NOMO-1 treated with dmso at 0.1 percent for 144 hours (cell line): ENCODE measurements around the gene KDM1B.
A peak's percentile ranks its signal among the peaks of the same experiment; 100 is the strongest.
"Not testable (repeated sequence)": the region's sequence is repeated elsewhere in the genome, so short reads cannot be mapped to it uniquely, and the experiment has no call there.

Source experiments
- DNase-seq: peaks from one replicate; lab custom pipeline; 2025; ENCODE audit not compliant: unreplicated experiment; lab: John Stamatoyannopoulos, UW

KDM1B gene

DNA sequence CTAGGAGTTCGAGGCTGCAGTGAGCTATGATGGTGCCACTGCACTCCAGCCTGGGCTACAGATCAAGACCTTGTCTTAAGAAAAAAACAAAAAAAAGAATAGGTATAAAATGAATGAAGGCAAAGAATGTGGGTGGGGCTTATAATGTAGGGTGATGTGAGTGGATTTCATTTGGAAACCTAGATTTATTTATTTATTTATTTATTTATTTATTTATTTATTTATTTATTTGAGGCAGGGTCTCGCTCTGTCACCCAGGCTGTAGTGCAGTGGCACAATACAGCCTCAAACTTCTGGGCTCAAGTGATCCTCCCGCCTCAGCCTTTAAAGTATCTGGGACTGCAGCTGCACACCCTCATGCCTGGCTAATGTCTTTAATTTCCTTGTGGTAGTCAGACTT lies 3.8 kb upstream of the KDM1B start:
- not testable (repeated sequence) for DNase-seq

DNA sequence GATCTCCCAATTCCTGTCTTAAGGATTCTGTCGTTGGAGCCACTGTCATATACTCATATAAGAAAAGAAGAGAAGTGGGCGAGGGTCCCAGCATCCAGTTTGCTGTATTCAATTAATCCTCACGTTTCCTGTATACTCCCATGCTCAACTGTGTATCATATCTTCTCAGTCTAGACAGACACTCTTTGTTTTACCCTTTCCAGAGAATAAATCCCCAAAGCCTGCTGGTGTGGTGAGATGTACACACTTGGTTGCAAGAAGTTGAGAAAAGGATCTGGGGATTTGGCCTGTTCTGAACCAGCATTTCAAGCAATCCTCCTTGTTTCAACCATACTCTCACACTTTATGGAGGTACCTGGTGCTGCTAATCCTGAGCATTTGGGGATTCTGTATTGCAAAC lies 3.4 kb upstream of the KDM1B start:
- no peak for DNase-seq

DNA sequence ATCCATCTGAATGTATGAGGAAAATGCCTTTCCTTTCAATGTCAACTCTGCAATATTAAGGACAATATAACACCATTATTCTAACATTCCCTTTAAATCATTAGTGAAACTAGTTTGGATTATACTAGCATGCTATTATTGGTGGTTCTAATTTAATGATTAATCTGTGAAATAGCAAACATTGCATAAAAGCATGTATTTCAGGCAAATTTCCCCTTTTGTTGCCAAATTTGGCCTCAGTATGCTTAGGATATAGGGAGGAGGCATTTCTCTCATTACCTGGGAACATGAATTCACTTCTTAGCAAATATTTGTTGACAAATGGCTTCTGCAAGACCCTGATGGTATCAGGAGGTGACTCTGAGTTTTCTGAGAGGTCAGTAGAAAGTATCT lies 1.9 kb upstream of the KDM1B start:
- no peak for DNase-seq

DNA sequence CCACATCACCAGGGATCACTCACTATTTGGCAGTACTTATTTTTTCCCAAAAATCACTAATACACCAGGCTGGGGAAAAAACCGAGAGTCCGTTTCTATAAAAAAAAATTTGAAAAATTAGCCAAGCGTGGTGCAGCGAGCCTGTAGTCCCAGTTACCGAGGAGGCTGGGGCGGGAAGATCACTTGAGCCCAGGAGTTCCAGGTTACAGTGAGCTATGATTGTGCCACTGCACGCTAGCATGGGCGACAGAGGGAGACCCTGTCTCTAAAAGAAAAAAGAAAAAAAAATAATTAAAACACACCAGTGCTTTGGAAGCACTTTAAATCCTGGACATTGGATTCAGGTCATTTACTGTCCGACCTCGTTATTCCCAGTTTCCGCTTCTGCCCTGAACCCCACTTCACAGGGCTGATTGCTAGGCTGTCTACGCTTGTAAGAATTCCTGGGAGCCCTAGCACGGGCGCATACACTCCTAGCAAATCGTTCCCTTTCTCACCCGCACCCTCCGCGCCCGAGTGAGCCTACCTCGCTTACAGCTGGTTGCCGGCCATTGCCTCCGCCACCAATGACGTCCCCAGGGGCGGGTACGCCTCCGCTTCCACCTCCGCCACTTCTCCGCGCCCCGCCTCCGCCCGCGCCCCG lies 594 bp upstream of the KDM1B start, which contains the start of gene TPMT:
TSS of gene TPMT (minus strand) at position 571 of the 643 bp plus-strand sequence. CDS start 5,950 bp downstream, outside the sequence.
- peak; percentile 92 for DNase-seq

DNA sequence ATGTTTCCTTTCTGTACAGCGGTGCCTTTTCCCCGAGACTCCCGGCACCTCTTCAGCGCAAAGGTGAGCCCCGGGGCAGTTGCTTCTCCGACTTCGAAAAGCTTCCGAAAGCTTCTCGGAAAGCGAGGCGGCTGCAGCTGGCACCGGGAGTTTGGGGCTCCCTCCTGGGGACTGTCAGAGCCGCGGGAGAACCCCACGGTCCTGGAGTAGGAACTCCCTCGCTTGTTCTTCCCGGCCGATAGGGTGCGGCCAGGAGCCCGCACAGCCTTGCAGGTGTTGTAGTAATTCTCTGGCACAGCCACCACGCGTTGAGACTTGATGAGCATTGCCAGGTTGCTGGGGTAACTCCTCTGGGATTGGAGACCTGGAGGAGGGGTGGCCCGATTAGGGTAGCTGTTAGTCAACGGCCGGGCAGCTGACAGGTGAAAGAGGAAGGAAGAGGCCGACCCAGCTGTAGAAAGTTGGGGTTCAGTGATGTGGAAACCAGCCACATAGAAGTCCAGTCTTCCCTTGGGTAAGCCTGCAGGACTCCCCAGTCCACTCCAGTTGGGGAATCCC lies 721 bp downstream of the KDM1B start:
- peak; percentile 26 for DNase-seq

DNA sequence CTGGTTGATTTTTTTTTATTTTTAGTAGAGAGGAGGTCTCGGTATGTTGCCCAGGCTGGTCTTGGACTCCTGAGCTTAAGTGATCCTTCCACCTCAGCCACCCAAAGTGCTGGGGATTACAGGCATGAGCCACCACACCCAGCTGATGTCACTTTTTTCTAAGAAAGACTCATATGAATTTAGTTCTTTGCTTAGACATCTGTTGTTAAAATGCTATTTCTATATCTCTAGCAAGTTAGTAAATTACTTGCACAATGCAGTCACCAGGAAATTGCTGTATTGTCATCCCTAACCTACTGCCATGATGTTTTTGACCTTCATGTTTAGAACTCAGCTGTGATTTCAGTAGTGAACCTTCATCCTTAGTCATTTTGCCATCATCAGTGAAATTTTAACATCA lies 5.7 kb downstream of the KDM1B start:
- no peak for DNase-seq

DNA sequence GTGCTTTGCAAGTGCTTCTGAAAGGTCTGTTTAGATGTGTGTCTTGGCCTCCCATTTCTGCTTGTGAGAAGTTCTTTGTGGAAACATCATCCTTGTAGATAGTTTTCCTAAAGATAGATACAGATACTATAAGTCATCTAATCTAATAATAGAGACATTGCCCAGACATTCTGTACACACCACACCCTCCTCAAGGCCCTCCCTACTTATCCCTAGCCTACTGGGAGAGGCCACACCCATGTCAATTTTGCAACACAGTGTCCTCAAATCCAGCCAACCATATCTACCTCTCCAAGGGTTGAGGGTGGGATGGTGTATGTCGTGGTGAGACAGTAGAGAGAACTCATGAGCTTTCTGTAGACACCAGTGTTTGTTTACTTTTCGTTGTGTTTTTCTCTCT lies 6.2 kb downstream of the KDM1B start:
- no peak for DNase-seq

DNA sequence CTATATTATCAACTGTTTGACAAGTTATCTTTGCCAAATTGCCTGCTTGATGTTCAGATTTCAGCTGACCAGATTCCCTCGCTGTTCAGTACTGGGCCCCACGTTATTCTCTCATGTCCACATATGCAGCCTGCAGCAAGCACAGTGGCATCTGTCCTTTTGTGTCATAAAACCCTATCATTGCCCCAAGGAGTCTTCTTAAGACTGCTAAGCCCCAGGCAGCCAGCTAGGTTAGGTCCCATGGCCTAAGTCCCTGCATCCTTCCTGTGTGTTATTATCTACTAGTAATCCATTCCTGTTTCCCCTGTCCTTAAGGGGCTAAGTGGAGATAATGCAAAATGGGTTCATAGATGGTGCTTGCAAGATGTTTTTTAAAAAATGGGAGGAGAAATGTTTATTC lies 7.2 kb downstream of the KDM1B start:
- DNase-seq: no peak

DNA sequence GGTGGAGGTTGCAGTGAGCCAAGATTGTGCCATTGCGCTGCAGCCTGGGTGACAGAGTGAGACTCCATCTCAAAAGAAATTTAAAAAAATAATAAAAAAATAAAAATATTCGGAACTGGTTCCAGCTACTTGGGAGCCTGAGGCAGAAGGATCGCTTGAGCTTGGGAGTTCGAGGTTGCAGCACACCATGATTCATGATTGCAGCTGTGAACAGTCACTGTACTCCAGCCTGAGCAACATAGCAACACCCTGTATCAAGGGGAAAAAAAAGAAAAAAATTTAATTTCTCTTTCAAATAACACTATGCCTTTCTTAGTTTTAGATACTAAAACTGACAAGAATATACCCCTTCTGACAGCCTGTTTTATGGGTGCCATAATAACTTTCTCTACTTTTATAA lies 10.5 kb downstream of the KDM1B start:
- no peak for DNase-seq

DNA sequence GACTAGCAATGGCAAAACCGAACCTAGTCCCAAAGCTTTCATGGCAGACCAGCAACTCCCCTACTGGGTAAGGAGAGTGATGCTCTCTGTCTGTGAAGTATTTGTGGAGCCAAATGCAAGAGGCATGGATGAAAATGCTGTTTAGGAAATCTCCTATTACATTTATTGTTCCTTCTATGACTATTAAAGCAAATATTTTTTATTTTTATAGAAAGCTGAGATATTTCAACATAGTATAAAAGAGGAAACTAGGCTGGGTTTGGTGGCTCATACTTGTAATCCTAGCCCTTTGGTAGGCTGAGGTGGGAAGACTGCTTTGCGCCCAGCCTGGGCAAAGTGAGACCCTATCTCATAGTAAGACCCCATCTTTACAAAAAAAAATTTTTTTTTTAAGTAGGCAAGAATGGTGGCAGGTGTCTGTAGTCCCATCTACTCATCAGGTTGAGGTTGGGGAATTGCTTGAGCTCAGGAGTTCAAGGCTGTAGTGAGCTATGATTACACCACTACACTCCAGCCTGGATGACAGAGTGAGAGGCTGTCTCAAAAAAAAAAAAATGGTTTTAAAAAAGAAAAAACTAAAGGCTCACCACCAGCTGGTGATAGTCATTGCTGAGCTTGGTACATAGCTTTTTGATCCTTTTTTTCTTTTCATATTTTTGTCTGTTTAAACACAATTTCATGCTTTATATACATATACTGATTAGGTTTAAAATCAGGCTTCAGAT lies 11.3 kb downstream of the KDM1B start:
- DNase-seq: peak; percentile 16

DNA sequence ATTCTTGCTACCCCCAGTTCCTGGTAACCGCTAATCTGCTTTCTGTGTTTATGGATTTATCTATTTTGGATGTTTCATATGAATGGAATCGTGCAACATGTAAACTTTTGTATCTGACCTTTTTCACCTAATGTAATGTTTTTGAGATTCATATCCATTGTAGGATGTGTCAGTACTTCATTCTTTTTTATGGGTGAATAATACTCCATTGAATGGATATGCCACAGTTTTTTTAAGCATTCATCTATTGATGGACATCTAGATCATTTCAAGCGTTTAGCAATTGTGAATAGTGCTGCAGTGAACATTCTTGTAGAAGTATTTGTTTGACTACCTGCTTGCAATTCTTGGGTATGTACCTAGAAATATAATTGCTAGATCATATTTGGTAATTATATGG lies 13.0 kb downstream of the KDM1B start:
- no peak for DNase-seq

DNA sequence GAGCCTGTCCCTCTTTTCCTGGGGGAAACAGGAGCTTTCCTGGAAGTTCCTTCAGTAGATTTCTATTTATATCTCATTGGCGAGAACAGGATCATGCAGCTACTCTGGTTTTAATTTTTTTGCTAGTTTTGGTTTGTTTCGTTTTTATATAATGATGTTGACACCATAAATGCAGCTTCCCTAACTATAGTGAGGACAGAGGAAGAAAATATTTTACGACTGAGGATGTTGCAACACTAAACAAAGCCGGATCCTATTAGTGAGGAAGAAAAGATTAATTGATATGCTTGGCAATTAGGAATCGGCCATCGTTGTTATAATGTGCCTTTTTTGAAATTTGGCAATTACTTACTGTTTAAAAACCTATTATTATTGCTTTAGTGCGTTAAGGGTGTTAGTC lies 16.6 kb downstream of the KDM1B start:
- no peak for DNase-seq

DNA sequence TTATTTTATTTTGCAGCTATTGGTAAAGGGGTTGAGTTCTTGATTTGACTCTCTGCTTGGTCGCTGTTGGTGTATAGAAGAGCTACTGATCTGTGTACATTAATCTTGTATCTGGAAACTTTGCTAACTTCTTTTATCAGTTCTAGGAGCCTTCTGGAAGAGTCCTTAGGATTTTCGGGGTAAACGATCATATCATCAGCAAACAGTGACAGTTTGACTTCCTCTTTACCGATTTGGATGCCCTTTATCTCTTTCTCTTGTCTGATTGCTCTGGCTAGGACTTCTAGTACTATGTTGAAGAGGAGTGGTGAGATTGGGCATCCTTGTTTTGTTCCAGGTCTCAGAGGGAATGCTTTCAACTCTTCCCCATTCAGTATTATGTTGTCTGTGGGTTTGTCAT lies 21.0 kb downstream of the KDM1B start:
- DNase-seq: not testable (repeated sequence)

DNA sequence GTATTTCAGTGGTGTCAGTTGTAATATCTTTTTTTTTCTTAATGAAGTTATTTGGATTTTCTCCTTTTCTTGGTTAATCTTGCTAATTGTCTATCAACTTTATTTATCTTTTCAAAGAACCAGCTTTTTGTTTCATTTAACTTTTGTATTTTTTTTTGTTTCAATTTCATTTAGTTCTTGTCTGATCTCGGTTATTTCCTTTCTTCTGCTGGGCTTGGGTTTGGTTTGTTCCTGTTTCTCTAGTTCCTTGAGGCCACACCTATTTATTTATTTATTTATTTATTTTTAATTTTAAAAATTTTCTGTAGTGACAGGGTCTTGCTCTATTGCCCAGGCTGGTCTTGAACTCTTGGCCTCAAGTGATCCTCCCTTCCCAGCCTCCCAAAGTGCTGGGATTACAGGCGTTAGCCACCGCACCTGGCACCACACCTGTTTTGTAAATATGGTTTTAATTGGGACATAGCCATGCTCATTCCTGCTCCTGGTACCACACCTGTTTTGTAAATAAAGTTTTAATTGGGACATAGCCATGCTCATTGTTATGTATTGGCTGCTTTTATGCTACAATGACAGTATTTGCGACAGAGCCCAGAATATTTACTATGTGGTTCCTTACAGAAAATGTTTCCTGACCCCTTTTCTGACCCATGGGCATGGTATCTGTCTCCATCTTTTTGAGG lies 22.2 kb downstream of the KDM1B start:
- DNase-seq: no peak

DNA sequence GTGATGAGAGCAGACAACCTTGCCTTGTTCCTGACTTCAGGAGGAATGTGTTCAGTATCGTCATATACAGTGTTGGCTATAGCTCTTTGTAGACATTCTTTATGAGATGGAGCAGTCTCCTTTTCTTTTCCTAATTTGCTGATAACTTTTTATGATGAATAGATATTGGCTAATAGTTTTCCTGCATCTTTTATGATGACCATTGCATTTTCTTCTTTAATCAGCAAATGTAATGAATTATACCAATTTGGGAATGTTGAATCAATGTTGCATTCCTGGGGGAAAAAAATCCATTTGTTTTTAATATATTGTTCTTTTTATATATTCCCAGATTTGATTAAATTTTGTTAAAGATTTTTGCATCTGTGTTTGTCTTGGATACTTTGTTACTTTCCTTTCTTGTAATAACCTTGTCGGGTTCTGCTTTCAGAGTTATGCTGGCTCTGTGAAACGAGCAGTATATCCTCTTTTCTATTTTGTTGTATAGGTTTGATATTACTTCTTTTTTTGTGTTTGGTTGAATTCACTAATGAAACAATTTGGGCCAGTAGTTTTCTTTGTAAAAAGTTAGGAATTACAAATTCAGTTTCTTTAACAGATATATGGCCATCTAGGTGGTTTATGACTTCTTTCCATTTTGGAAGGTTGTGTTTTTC lies 23.9 kb downstream of the KDM1B start:
- DNase-seq: no peak

DNA sequence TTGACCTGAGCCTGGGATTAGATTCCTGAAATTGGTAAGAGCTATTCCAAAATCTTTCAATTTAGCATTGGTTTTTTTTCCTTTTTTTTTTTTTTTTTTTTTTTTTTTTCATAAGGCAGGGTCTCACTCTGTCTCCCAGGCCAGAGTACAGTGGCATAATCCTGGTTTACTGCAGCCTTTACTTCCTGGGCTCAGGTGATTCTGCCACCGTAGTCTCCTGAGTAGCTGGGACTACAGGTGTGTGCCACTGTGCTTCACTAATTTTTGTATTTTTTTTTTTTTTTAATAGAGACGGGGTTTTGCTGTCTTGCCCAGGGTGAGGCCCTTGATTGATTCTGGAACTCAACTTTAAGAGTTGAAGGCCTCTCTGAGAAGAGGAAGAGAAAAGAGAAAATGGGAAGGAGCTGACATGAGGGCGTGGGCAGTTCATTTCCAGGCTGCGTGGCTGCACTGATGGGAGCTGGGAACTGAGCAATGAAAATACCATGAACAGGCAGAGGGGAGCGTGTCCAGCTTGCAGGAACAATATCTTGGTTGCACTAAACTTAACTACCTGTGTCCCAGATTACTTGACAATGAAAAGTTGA lies 24.6 kb downstream of the KDM1B start:
- DNase-seq: peak; percentile 42

DNA sequence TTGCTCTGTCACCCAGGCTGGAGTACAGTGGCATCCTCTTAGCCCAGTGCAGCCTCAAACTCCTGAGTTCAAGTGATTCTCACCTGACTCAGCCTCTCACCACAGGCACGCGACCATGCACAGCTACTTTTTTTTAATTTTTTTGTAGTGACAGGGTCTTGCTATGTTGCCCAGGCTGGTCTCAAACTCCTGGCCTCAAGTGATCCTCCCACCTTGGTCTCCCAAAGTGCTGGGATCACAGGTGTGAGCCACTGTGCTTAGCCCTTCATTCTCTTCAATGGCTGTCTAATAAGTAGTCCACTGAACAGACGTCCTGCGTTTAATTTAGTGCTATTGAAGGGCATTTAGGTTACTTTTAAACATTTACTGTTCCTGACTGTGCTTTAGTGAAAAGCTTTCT lies 27.3 kb downstream of the KDM1B start:
- DNase-seq: no peak

DNA sequence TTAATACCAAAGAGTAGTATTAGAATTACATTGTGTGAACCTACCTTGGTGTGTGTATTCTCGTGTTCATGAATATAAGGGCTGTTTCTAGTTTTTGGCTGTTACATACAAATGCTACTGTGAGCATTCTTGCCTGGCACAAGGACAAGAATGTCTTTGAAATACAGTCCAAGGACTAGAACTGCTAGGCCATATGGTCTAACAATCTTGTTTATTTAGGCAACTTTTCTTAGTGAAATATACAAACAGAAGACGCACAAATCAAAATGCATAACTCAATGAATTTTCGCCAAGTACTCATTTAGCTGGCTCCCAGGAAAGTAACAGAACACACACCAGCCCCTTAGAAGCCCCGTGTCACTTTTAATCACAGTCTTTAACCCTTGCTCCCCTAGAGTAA lies 28.5 kb downstream of the KDM1B start:
- no peak for DNase-seq

DNA sequence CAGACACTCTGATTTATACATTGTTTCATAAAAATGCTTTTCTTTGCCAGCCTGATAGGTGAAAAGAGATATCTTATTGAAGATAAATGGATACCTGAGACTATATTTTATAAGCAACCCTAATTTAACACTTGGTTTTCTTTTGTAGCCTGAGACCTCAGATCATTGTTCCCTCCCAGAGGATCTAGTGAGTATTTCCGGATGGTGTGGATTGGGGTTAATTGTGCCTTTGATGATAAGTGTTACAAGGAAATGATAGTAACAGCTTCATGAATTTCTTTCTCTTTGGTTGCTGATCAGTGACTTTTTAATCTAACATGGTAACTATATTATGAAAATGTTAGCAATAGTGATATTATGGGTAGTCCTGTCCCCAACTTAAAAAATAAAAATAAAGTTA lies 30.4 kb downstream of the KDM1B start:
- no peak for DNase-seq

DNA sequence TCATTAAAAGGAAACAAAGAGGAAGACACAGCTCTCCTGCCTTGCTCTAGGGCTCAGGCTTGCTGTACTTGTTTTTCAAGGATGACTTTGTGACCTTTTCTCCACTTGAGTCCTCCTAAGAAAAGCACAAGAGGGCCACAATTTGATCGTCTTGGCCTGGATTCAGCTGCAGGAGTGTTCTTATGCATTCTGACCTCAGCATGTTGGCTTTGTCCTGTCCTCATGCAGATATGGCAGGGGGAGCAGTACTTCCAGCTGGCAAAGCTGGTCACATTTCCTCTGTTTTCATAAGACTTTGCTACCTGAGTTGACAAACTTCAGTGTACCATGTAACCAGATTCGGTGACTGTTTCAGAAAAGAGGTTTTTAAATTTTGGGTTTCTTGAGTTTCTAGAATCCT lies 30.8 kb downstream of the KDM1B start:
- no peak for DNase-seq
